HG03139 (cell line): ENCODE results near the gene GRAMD2B.

Source experiments
- ATAC-seq: cut with Tn5 transposase; IDR thresholded peaks from one replicate; pipeline ENCODE4 v1.9.1; 2021; ENCODE audit not compliant: unreplicated experiment

Gene GRAMD2B

DNA sequence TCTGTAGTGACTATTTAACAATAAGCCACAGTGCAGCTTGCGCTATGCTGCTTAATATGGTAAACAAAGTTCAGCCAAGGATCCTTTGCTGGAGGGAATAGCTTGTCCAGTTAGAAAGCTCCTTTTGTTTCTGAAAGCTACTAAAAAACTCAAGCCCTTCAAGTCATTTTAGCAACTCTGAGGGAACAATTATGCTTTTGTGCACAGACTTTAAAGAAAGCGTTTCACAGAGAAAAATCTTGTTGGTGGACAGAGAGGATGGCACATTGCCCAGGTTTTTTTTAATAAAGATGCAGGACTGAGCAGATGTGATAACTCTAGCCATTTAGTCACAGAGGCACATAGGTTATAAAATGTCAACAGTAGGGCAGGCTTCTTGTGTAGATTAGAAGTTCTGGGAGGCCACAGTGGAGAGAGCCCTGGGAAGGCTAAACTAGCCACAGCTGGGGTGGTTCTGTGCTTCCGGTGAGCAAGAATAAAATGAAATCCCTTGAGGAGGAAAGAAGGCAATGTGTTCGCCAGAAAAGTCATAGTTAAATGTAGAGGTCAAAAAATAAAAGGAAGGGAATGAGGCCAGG, 108.4 kb downstream of the GRAMD2B start:
- no peak for ATAC-seq

DNA sequence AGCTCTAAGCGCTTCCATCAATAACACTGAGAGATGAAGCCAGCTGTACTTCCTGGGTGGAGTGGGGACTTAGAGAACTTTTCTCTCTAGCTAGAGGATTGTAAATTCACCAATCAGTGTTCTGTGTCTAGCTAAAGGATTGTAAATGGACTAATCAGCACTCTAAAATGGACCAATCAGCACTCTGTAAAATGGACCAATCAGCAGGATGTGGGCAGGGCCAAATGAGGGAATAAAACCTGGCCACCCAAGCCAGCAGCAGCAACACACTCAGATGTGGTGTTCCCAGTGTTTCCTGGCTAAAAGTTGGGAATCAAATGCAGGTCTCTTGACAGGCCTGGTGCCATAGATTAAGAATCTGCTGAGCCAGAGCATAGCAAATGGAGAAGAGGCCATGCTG, 111.3 kb downstream of the GRAMD2B start:
- ATAC-seq: no peak

DNA sequence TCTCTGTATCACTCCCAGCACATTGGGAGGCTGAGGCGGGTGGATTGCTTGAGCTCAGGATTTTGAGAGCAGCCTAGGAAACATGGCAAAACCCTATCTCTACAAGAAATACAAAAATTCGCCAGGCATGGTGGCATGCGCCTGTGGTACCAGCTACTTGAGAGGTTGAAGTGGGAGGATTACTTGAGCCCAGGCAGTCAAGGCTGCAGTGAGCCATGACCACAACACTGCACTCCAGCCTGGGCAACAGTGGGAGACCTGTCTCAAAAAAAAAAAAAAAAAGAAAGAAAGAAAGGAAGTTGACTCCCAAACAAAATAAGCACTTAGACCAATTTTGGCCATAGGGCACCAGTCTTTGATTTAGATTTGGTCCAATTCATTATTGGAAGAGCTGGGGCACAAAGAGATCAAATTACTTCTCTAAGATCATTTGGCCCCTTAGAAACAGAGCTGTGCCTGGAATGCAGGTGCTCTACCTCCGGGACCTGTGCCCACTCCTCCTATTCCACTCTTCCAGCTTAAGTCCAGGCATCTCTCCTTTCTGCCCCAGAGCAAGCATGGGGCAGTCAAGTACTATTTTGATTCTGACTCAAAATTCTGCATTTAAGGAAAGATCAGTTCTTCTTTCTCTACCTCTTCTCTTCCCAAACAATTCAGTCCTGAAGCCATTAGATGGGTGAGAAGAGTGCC, 112.8 kb downstream of the GRAMD2B start:
- no peak for ATAC-seq

DNA sequence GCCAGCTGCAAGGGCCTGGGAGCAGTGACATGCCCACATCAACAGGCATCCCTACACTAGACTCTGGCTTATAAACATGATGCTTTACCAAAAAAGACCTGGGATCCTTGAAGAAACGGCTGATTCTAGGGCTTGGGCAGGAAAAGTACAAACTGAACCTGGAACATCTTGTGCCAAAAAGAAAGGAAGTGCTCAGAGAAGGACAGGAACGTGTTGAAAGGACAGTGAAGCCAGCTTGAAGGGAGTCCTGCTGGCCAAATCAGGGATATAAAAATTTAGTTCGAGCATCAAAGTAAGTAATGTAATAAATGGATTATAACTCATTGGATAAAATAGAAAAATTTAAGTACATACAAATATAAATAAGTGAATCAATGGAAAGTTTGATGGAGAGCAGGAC, 113.7 kb downstream of the GRAMD2B start:
- no peak for ATAC-seq

DNA sequence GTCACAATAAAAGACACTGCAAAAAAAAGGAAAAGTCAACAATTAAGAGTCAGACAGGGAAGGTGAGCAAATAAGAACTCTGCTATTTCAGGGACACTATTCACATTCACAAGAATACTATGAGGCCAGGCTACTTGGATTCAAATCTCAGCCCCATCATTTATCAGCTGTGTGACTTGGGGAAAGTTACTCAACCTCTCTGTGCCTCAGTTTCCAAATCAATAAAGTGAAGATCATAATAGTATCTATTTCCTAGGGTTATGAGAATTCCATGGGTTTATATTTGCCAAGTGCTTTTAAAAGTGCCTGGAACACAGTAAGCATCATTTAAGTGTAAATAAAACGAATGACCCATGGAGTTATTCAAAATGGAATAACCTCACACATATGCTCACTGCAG, 115.4 kb downstream of the GRAMD2B start:
- ATAC-seq: no peak

DNA sequence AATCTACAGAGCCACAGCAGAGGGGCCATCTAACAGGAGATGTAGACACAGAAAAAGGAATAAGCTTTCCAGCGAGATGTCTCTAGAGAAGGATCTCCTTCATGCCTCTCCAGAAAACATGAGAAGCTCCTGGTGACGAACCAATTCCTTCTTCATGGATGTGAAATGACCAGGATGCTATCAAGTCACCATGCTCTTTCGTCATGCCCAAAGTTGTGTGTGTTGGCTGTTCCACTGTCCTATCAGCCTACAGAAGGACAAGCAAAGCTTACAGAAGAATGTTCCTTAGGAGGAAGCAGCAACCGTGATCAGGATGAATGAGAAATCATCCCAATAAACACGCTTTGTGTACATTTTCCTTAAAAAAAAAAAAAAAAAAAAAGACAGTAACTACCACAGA, 117.4 kb downstream of the GRAMD2B start:
- ATAC-seq: no peak

DNA sequence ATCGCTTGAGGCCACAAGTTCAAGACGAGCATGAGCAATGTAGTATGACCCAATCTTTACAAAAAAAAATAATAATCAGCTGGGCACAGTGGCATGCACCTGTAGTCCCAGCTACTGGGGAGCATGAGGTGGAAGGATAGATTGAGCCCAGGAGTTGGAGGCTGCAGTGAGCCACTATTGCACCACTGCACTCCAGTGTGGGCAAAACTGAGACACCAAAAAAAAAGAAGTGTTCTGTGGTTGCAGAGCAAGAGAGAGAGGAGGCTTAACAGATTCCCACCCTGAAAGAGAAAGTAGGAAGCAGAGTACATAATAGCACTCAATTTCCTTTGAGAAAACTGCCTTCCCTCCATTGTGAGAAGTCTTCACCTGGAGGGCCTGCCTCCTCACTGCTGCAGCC, 119.2 kb downstream of the GRAMD2B start:
- no peak for ATAC-seq

DNA sequence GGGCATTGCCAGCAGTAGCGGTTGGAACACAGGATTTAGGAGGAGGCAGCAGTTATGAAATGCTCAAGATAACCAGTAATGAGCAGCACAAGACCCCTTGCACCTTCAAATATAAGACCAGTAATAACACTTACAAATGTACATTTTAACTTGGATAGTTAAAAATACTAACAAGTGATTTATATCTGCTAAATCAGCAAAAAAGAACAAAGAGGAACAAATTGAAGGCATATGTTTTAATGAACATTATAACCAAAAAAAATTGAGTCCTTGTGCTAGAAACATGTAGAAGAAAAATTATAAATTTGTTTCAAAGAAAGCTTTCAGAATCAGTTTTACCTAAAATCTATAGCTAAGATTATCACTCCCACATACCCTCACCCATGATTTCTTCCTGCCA, 119.8 kb downstream of the GRAMD2B start:
- no peak for ATAC-seq

DNA sequence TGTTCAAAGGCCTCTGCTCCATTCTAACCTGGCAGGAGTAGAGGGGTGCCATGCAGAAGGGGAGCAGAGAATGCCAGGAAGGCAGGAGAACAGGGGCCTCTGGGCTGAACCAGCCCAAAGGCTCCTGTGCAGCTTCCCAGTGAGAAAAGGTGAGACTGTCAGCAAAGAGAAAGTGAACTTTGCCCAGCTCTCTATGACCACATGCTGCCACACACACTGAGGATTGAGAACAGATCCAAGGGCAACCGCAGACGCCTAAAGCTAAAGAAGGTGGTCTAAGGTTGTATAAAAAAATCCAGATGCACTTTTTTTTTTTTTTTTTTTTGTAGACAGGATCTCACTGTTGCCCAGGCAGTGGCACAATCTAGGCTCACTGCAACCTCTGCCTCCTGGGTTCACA, 120.5 kb downstream of the GRAMD2B start:
- no peak for ATAC-seq
